Glutamatergic neuron (in vitro differentiated cells): ENCODE results near the gene OGFOD3. TPM values are rescaled to one million over a fixed set of nuclear protein-coding genes. Genes with fewer than 3 reads are reported as not detected.

Experiments
- DNase-seq: peaks from one replicate; pipeline ENCODE4 v3.0.0; 2022
- H3K27ac Mint-ChIP-seq: one replicate; pipeline ENCODE4 v1.8.0; 2020; ENCODE audit warnings: mild to moderate bottlenecking, mixed read lengths, inconsistent platforms; ENCODE audit not compliant: unreplicated experiment
- H3K27me3 Mint-ChIP-seq: one replicate; pipeline ENCODE4 v1.8.0; 2020; ENCODE audit warnings: mild to moderate bottlenecking, moderate library complexity, mixed read lengths, inconsistent platforms; ENCODE audit not compliant: unreplicated experiment
- H3K36me3 Mint-ChIP-seq: one replicate; pipeline ENCODE4 v1.8.0; 2020; ENCODE audit warnings: mild to moderate bottlenecking, mixed read lengths, inconsistent platforms; ENCODE audit not compliant: unreplicated experiment
- H3K4me1 Mint-ChIP-seq: one replicate; pipeline ENCODE4 v1.8.0; 2020; ENCODE audit warnings: mild to moderate bottlenecking, low read depth, mixed read lengths, inconsistent platforms; ENCODE audit not compliant: unreplicated experiment
- H3K4me3 Mint-ChIP-seq: one replicate; pipeline ENCODE4 v1.8.0; 2020; ENCODE audit warnings: mild to moderate bottlenecking, mixed read lengths, inconsistent platforms; ENCODE audit not compliant: unreplicated experiment
- H3K9me3 Mint-ChIP-seq: one replicate; pipeline ENCODE4 v1.8.0; 2020; ENCODE audit warnings: mild to moderate bottlenecking, moderate library complexity, mixed read lengths, inconsistent platforms; ENCODE audit not compliant: unreplicated experiment
- CTCF ChIP-seq: fragments of 200-600 bp; sonication (generic); IDR thresholded peaks from one replicate; pipeline ENCODE4 v1.5.0; 2021; ENCODE audit not compliant: partially characterized antibody, unreplicated experiment
- total RNA-seq: library from RNA; stranded (reverse); fragmentation: NEBNext Ultra II Directional; extraction: Animal tissue kit (Norgen Biotek cat#: 25700); gene quantifications from one replicate; pipeline ENCODE4 v1.2.1, GENCODE V29; 2021; ENCODE audit not compliant: unreplicated experiment

The OGFOD3 gene
- total RNA-seq, 1 donor from 2014 or later, result 23.0 TPM

GRCh38 chr17:82400206-82400605 lies 18.2 kb downstream of the OGFOD3 start:
- peaks cover 5% of the 10 kb centered on the region for H3K27me3 Mint-ChIP-seq
- peaks cover 18% of the 10 kb centered on the region for H3K4me1 Mint-ChIP-seq
- H3K36me3 Mint-ChIP-seq, result peaks cover 4% of the 10 kb centered on the region
- peak overlapping the region; percentile 97 for H3K27ac Mint-ChIP-seq
- no peak for DNase-seq
- no peak for TF ChIP-seq CTCF
- peaks cover 8% of the 10 kb centered on the region for H3K9me3 Mint-ChIP-seq
- H3K4me3 Mint-ChIP-seq, result no peak overlapping the region

DNA sequence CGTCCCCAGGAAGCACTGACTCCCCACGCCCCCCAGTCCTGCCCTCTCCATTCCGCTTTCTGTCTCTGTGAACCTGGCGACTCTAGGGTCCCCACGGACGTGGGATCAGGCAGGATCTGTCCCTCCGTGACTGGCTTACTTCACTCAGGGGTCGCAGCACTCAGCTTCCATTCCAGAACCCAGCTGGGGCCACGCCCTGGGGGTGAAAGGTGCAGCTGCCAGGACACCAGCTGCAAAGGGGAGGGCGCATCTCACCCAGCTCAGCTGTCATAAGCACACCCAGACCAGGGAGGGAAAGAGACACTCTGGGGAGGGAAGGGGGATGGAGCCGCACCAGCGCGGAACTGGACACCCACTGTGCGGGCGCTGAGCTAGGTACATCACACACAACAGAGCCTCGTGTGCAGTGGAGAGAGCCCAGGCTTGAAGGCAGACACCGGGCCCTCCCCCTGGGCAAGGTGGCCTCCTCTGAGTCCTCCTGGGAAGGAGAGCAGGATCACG lies 18.7 kb downstream of the OGFOD3 start:
- no peak for TF ChIP-seq CTCF
- Mint-ChIP-seq H3K36me3 (peaks cover 4% of the 10 kb centered on the region), H3K27ac (peak overlapping the region; percentile 97), H3K9me3 (peaks cover 8% of the 10 kb centered on the region), H3K27me3 (peaks cover 5% of the 10 kb centered on the region), H3K4me3 (peak overlapping the region; percentile 57), H3K4me1 (peaks cover 18% of the 10 kb centered on the region)
- DNase-seq, result peak; percentile 69

DNA sequence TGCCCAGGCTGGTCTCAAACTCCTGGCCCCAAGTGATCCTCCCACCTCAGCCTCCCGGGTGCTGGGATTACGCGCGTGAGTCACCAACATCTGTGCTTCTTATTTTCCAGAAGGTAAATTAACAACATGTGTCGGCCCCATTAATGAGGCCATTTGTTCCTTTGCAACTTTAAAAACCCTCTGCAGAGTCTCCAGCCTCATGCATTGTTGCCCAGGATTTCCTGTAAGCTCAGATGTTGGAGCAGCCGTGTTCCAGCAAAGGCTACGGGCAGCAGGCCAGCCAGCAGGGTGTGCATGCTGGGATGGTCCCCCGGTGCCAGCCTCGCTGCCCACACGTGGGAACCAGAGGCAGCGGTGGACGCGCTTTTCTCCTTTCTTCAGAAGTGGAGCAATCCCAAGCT lies 19.3 kb downstream of the OGFOD3 start:
- peaks cover 18% of the 10 kb centered on the region for H3K4me1 Mint-ChIP-seq
- DNase-seq, result peak; percentile 38
- H3K9me3 Mint-ChIP-seq, result peaks cover 8% of the 10 kb centered on the region

GRCh38 chr17:82397449-82398335 lies 20.7 kb downstream of the OGFOD3 start:
- DNase-seq, result peak; percentile 23
- no peak overlapping the region for H3K4me3 Mint-ChIP-seq
- TF ChIP-seq CTCF, result no peak
- peaks cover 5% of the 10 kb centered on the region for H3K27me3 Mint-ChIP-seq
- no peak overlapping the region for H3K27ac Mint-ChIP-seq
- H3K36me3 Mint-ChIP-seq, result peaks cover 4% of the 10 kb centered on the region
- peaks cover 24% of the 10 kb centered on the region for H3K4me1 Mint-ChIP-seq
- H3K9me3 Mint-ChIP-seq, result peaks cover 8% of the 10 kb centered on the region

More for the DNA sequence above, 19.3 kb downstream of the OGFOD3 start:
- Mint-ChIP-seq H3K27me3 (peaks cover 5% of the 10 kb centered on the region), H3K27ac (peak overlapping the region; percentile 97), H3K4me3 (no peak overlapping the region), H3K36me3 (peaks cover 4% of the 10 kb centered on the region)
- TF ChIP-seq CTCF, result no peak
